CD4-positive, alpha-beta T cell treated with Interferon alpha-2 for 1 hour (primary cell): ENCODE measurements around the gene IL1RAPL2.
"Not testable (repeated sequence)": the region's sequence is repeated elsewhere in the genome, so short reads cannot be mapped to it uniquely, and the experiment has no call there.

Experiments used
- DNase-seq, 2 donors: peaks; one replicate each; pipeline ENCODE4 v3.0.0-alpha.2; 2020 to 2022

Gene IL1RAPL2

GRCh38 chrX:104565791-104566680 lies at the start of gene IL1RAPL2:
TSS of gene IL1RAPL2 (plus strand) at chrX:104566199.
- DNase-seq = no peak

GRCh38 chrX:104522386-104522785 lies 43.6 kb upstream of the IL1RAPL2 start:
- no peak for DNase-seq

- no peak for DNase-seq
These were observed 42.1 kb upstream of the IL1RAPL2 start for GRCh38 chrX:104523858-104524257.

GRCh38 chrX:104539081-104539480 lies 26.9 kb upstream of the IL1RAPL2 start:
- DNase-seq = no peak

- DNase-seq = not testable (repeated sequence)
These were observed 23.6 kb upstream of the IL1RAPL2 start for GRCh38 chrX:104542447-104542846.

DNA sequence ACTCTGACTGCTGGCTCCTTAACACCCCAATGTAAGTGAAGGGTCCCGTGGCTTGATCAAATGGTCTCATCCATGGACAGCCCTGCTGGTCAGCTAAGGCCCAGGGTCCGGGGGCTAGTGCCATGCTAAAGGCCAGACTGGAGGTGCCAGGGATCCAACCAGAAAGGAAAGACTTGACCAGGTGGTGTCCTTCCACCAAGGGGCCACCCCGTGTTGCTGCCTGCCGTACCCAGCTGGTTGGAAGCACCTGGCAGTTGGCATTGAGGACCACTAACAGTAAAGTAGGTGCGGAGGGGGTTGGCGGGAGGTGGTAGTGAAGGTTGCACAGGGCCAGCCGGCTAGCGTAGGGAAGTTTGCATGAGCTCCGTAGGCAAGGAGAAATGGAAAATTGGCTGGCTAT lies 1.7 kb upstream of the IL1RAPL2 start:
- no peak for DNase-seq

- DNase-seq = no peak
These were observed 887 bp upstream of the IL1RAPL2 start for GRCh38 chrX:104564921-104565703.

- DNase-seq = no peak
These were observed 892 bp downstream of the IL1RAPL2 start for GRCh38 chrX:104566681-104567501.

DNA sequence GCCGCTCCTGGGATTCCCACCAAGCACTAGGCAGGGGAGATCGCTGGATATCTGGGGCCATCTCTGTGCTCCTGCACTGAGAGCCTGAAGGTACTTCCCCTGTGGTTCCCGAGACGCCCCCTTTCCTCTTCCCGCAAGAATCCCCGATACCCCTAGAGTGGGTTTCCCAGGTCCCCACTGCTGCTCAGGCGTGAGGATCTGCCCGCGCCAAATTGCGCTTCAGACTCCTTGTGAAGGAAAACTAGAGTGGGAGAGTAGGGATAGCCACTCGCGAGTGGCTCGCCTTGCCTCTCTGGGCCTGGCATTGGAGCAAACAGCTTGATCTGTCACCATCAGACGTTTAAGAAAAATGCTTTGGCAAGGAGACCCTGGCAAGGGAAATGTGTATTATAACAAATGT lies 1.5 kb downstream of the IL1RAPL2 start:
- no peak for DNase-seq

DNA sequence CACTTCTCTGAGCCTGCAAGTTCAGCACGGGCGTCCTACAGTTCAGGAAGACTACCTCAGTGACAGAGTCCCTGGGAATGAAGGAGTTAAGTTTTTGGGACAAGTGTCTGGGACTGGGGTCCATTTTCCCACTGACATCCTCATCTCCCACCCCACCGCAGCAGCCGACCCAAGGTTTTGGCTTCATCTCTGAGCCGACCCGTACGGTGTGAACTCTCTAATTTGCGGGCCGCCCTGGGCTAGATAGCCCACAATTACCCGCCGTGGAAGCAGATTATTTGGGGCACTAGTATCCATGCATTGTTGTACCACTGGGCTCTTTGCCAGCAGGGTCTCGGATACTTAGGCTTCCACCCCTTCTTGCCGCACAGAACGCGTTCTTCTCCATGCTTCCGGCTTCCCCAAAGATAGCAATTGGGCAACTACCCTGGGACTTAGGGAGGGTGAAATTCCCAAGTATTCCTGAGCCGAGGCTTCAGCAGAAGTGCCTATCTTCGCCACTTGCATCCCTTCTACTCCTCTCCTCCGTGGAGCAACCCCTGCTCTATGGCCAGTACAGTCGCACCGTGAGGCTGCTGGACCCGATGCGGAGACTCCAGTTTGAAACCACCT lies 2.4 kb downstream of the IL1RAPL2 start:
- no peak for DNase-seq

DNA sequence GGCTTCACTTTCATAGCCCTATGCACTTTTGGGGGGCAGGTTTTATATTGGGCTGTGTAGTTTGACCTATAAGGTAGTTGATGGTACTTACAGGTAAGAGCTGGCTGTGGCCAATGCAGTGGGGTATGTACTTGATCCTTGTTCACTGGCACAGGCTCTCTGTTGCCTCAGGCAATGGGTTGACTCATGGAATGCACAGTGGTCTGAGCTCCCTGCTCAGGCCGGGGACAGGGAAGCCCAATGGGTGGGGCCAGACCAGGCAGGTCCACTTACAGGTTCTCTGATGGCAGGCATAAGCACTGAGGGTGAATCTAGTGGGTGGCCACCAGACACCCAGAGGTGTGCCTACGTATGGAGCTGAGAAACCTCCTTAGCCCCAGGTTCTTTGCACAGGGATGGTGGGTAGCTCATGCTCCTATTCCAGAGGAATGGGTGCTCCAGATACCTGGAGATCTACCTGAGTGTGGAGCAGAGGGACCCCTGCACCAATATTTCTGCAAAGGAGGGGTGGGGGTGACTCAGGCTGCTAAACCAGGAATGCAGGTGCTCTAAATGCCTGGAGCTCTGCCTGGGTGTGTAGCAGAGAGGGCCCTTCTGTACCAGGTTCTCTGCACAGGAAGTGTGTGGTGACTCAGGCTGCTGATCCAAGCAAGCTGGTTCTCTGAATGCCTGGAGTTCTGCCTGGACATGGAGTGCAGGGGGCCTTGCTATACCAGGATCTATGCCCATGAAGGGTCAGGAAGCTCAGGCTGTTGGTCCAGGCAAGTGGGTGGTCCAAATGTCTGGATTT lies 52.3 kb downstream of the IL1RAPL2 start:
- no peak for DNase-seq

DNA sequence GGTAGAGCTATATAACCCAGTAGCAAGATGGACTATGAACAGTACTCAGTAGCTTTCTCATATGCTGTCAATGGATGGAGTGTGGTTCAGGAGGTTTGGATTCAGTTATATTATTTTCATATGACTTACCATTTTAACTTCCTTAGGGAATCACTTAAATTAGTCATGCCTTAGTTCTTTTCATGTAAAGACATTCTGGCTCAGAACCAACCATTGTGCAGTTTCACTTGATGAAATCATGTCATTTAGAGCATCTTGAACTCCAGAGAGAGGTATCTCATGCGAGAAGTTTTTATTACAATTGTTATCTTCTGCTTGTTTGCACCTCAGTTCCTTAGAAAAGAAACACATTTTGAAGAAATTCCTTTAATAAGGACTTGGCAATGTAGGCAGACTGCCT lies 55.8 kb downstream of the IL1RAPL2 start:
- DNase-seq = no peak

- no peak for DNase-seq
These were observed 75.2 kb downstream of the IL1RAPL2 start for GRCh38 chrX:104641176-104641575.

- no peak for DNase-seq
These were observed 81.1 kb downstream of the IL1RAPL2 start for GRCh38 chrX:104647084-104647483.

DNA sequence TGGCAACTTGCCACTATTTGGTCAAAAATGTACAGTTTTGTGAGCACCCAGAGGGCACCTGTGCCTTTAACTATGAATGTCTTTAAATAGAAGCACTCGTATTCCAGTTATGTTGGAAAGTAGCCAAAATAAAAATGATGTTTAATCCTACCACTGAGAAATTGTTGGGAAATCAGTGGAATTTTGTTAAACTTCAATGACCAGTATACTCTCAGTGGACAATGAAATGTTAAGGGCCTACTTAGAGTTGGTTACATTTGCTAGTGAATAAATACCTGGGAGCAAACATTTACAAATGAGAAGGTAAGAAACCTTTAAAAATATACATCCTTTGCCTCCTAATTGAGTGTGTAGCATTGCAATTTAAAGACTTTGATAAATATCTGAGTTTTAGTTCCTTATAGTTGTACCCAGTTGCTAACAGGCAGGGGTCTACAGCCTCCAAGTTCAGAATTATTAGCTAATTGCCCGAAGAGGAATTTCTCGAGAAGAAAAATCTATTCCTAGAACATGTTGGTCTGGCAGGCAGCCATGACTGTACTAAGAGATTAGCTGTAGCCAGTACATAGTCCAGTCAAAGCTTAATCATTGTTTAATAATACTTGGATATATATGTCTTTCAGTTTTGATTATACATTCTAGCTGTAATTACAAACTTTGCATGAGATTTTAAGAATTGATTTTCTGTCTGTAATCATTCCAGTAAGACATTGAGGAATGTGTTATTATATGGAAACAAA lies 93.2 kb downstream of the IL1RAPL2 start:
- DNase-seq = no peak

DNA sequence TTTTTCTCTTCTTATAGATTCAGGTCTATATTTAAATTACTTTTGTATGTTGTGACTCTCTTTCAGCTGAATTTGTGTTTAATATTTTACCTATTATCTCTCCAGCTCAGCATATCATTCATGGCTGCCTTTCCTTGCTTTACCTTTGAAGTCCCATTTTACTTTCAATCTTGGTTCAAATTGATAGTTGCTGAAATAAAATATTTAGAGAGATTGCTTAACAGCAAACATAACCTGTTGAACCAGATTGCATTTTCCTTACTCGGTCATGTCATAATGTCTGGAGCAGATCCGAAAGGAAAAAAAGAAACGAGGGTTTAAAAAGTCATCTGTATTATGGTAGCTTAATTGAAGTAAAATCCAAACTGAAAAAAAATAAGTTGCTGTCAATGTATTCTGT lies 94.1 kb downstream of the IL1RAPL2 start:
- no peak for DNase-seq

GRCh38 chrX:104662694-104663093 lies 96.7 kb downstream of the IL1RAPL2 start:
- no peak for DNase-seq

GRCh38 chrX:104665691-104666090 lies 99.7 kb downstream of the IL1RAPL2 start:
- DNase-seq = no peak

GRCh38 chrX:104668550-104668949 lies 102.6 kb downstream of the IL1RAPL2 start:
- DNase-seq = no peak

GRCh38 chrX:104669063-104669462 lies 103.1 kb downstream of the IL1RAPL2 start:
- no peak for DNase-seq

DNA sequence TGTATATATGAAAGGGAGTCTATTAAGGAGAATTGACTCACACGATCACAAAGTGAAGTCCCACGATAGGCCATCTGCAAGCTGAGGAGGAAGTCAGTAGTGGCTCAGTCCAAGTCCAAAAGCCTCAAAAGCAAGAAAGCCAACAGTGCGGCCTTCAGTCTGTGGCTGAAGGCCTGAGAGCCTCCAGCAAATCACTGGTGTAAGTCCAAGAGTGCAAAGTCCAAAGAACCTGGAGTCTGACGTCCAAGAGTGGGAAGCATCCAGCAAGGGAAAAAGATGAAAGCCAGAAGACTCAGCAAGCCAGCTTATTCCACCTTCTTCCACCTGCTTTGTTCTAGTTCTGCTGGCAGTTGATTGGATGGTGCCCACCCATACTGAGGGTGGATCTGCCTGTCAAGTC lies 104.1 kb downstream of the IL1RAPL2 start:
- DNase-seq = no peak
